Measurements from ENCODE around the gene BCL11A.

The BCL11A gene

GRCh38 chr2:60523963-60524362 is 29.5 kb downstream of the BCL11A start:
- no peak for DNase-seq

GRCh38 chr2:60522462-60522861 is 31.0 kb downstream of the BCL11A start:
- DNase-seq = no peak

GRCh38 chr2:60521626-60522025 is 31.8 kb downstream of the BCL11A start:
- no peak for DNase-seq

- no peak for DNase-seq
Measured at GRCh38 chr2:60520917-60521539, 32.4 kb downstream of the BCL11A start.

- no peak for DNase-seq
Measured at GRCh38 chr2:60520151-60520876, 33.1 kb downstream of the BCL11A start.

GRCh38 chr2:60519231-60519863 is 34.1 kb downstream of the BCL11A start:
- no peak for DNase-seq

GRCh38 chr2:60518567-60518966 is 34.9 kb downstream of the BCL11A start:
- no peak for DNase-seq

- DNase-seq = no peak
Measured at GRCh38 chr2:60517446-60517845, 36.0 kb downstream of the BCL11A start.

- DNase-seq = no peak
Measured at GRCh38 chr2:60516826-60517225, 36.6 kb downstream of the BCL11A start.

- DNase-seq = no peak
Measured at GRCh38 chr2:60516383-60516811, 37.1 kb downstream of the BCL11A start.

GRCh38 chr2:60515721-60516226 is 37.7 kb downstream of the BCL11A start:
- DNase-seq = no peak

- no peak for DNase-seq
Measured at GRCh38 chr2:60513996-60514395, 39.5 kb downstream of the BCL11A start.

- DNase-seq = no peak
Measured at GRCh38 chr2:60513191-60513590, 40.3 kb downstream of the BCL11A start.

GRCh38 chr2:60512641-60513040 is 40.8 kb downstream of the BCL11A start:
- no peak for DNase-seq

GRCh38 chr2:60512062-60512622 is 41.3 kb downstream of the BCL11A start:
- DNase-seq = no peak

GRCh38 chr2:60510713-60511112 is 42.7 kb downstream of the BCL11A start:
- DNase-seq = no peak

- no peak for DNase-seq
Measured at GRCh38 chr2:60509066-60509465, 44.4 kb downstream of the BCL11A start.

- no peak for DNase-seq
Measured at GRCh38 chr2:60508339-60508917, 45.0 kb downstream of the BCL11A start.

GRCh38 chr2:60507211-60507965 is 46.1 kb downstream of the BCL11A start:
- no peak for DNase-seq

GRCh38 chr2:60505880-60506260 is 47.6 kb downstream of the BCL11A start:
- DNase-seq = no peak

- no peak for DNase-seq
Measured at GRCh38 chr2:60505240-60505879, 48.1 kb downstream of the BCL11A start.

- DNase-seq = no peak
Measured at GRCh38 chr2:60504049-60504448, 49.4 kb downstream of the BCL11A start.
